ENCODE results near the gene HOOK1.

The HOOK1 gene

GRCh38 chr1:59856725-59857338 is 42.1 kb downstream of the HOOK1 start:
- Histone ChIP-seq H3K27ac (replicated peaks) (no peak overlapping the region), H3K27me3 (ENCODE audit: insufficient read depth, poor library complexity, severe bottlenecking) (no peaks in the 10 kb centered on the region), H3K4me3 (replicated peaks; ENCODE audit: insufficient read depth, low read length) (no peak overlapping the region)
- no peak for DNase-seq (ENCODE audit: low read depth in 1 of 2, low spot score in 1 of 2)
- TF ChIP-seq CTCF (IDR thresholded peaks at IDR 0.05; ENCODE audit: insufficient read depth, low read length) (no peak), GABPA (IDR thresholded peaks at IDR 0.05; ENCODE audit: low read depth) (no peak), POLR2AphosphoS5 (IDR thresholded peaks at IDR 0.05; ENCODE audit: low read depth) (no peak), REST (IDR thresholded peaks at IDR 0.05; ENCODE audit: insufficient replicate concordance, low read depth) (no peak), SPI1 (IDR thresholded peaks at IDR 0.05; ENCODE audit: borderline replicate concordance, low read depth) (no peak)

GRCh38 chr1:59857679-59858354 is 43.1 kb downstream of the HOOK1 start:
- Histone ChIP-seq H3K27ac (replicated peaks) (no peak overlapping the region), H3K27me3 (ENCODE audit: insufficient read depth, poor library complexity, severe bottlenecking) (no peaks in the 10 kb centered on the region), H3K4me3 (replicated peaks; ENCODE audit: insufficient read depth, low read length) (no peak overlapping the region)
- no peak for DNase-seq (ENCODE audit: low read depth in 1 of 2, low spot score in 1 of 2)
- TF ChIP-seq CTCF (IDR thresholded peaks at IDR 0.05; ENCODE audit: insufficient read depth, low read length) (no peak), POLR2AphosphoS5 (IDR thresholded peaks at IDR 0.05; ENCODE audit: low read depth) (no peak), SPI1 (IDR thresholded peaks at IDR 0.05; ENCODE audit: borderline replicate concordance, low read depth) (no peak), GABPA (IDR thresholded peaks at IDR 0.05; ENCODE audit: low read depth) (no peak), REST (IDR thresholded peaks at IDR 0.05; ENCODE audit: insufficient replicate concordance, low read depth) (no peak)

- TF ChIP-seq GABPA (IDR thresholded peaks at IDR 0.05; ENCODE audit: low read depth) (no peak), CTCF (IDR thresholded peaks at IDR 0.05; ENCODE audit: insufficient read depth, low read length) (no peak), POLR2AphosphoS5 (IDR thresholded peaks at IDR 0.05; ENCODE audit: low read depth) (no peak), REST (IDR thresholded peaks at IDR 0.05; ENCODE audit: insufficient replicate concordance, low read depth) (no peak), SPI1 (IDR thresholded peaks at IDR 0.05; ENCODE audit: borderline replicate concordance, low read depth) (no peak)
- DNase-seq (ENCODE audit: low read depth in 1 of 2, low spot score in 1 of 2): no peak
- no peak overlapping the region for H3K4me3 ChIP-seq (replicated peaks; ENCODE audit: insufficient read depth, low read length)
- no peak overlapping the region for H3K27ac ChIP-seq (replicated peaks)
- peaks cover 2% of the 10 kb centered on the region for H3K27me3 ChIP-seq (ENCODE audit: insufficient read depth, poor library complexity, severe bottlenecking)
Observed at GRCh38 chr1:59866462-59866861, 51.7 kb downstream of the HOOK1 start.

Data from HL-60 (cell line).